GM19438 (cell line): ENCODE measurements around the gene NELFE.
"Not testable (repeated sequence)": the region's sequence is repeated elsewhere in the genome, so short reads cannot be mapped to it uniquely, and the experiment has no call there.

ENCODE experiments used
- ATAC-seq: cut with Tn5 transposase; IDR thresholded peaks from one replicate; pipeline ENCODE4 v1.9.1; 2021; ENCODE audit warnings: low read depth; ENCODE audit not compliant: unreplicated experiment

The NELFE gene

DNA sequence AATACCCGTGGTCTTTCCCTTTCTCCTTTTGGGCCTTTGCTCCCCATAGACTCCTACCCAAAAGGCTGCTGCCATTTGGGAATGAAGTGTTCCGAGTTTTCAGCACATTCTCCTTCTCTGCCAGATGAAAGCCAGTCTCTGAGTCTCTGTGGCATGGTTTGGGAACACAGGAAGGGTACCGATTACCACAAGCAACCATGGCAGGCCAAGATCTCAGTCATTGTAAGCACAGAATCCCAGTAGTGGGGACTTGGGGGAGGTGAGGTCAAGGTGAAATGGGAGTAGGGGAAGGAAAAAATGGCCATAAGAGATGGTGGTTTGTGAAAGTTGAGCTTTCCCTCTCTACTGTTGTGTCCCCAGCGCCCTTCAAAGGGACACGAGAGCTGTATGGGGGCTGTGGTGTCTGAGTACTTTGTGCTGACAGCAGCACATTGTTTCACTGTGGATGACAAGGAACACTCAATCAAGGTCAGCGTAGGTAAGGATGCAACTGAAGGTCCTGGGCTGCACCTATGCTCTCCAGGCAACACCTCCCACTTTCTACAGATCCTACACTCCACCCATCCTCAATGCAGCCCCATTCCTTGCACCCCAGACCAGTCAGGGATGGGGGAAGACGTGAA is 8.7 kb downstream of the NELFE start:
- ATAC-seq, result no peak

DNA sequence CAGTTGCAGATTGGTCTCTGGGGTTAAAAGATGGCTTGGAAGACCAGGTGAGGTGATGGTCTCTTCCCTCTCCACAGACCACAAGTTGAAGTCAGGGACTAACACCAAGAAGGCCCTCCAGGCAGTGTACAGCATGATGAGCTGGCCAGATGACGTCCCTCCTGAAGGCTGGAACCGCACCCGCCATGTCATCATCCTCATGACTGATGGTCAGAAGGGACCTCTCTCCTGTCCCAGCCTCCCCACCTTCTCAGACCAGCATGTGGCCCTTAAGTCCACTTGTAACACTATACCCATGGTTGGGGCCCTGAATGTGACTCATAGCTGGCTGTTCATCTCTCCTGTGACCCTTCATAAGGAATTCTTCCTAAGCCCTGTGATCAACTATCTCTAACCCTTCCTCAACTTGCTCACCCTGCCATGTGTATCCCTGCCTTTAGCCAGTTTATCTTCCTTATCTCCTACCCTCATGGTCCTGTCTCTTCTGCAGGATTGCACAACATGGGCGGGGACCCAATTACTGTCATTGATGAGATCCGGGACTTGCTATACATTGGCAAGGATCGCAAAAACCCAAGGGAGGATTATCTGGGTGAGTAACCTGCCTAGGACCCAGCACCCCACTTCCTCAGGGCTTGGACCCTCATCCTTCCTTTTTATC is 9.9 kb downstream of the NELFE start:
- no peak for ATAC-seq

DNA sequence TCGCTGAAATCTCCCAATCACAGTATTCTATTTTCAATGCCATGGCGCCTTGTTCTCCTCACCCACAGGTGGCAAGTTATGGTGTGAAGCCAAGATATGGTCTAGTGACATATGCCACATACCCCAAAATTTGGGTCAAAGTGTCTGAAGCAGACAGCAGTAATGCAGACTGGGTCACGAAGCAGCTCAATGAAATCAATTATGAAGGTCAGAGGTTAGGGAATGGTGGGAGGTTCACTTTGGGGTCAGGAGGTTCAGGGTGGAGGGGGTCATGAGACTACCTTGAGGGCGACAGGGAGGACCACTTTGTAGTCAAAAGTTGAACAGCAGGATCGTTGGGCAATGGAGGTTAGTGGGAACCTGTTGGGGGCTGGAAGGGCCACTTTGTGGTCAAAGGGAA is 10.5 kb downstream of the NELFE start:
- ATAC-seq, result no peak

DNA sequence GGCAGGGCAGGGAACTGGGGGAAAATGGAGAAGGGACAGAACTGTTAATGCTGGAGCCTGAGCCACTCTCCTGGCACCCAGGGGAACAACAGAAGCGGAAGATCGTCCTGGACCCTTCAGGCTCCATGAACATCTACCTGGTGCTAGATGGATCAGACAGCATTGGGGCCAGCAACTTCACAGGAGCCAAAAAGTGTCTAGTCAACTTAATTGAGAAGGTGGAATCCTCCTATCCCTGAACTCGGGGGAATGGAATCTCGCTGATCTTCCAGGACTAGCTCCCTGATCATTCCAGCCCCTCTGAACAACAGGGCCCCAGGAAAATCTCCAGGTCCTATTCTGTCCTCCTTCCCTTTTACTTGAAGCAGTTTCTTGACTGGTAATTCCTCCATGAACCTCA is 10.9 kb downstream of the NELFE start:
- no peak for ATAC-seq

DNA sequence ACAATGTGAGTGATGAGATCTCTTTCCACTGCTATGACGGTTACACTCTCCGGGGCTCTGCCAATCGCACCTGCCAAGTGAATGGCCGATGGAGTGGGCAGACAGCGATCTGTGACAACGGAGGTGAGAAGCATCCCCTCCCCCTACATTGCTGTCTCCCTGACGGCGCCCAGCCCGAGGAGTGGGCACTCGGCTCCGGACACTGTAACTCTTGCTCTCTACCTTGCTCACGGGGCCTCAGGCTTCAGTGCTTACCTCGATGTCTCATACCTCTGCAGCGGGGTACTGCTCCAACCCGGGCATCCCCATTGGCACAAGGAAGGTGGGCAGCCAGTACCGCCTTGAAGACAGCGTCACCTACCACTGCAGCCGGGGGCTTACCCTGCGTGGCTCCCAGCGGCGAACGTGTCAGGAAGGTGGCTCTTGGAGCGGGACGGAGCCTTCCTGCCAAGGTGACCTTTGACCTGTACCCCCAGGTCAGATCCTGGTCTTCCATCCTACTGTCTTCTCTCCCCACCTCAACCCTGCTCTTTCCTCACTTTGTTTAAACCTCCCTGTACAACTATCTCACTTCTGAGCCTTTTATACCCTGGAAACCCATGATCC is 11.6 kb downstream of the NELFE start:
- no peak for ATAC-seq

DNA sequence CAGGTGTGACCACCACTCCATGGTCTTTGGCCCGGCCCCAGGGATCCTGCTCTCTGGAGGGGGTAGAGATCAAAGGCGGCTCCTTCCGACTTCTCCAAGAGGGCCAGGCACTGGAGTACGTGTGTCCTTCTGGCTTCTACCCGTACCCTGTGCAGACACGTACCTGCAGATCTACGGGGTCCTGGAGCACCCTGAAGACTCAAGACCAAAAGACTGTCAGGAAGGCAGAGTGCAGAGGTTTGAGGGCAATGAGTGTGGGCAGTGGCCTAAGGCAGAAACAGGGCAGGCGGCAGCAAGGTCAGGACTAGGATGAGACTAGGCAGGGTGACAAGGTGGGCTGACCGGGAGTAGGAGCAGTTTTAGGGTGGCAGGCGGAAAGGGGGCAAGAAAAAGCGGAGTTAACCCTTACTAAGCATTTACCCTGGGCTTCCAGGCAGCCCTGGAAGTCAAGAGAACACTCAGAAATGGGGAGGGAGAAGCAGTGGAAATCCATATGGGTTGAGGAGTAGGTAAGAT is 12.3 kb downstream of the NELFE start:
- no peak for ATAC-seq

DNA sequence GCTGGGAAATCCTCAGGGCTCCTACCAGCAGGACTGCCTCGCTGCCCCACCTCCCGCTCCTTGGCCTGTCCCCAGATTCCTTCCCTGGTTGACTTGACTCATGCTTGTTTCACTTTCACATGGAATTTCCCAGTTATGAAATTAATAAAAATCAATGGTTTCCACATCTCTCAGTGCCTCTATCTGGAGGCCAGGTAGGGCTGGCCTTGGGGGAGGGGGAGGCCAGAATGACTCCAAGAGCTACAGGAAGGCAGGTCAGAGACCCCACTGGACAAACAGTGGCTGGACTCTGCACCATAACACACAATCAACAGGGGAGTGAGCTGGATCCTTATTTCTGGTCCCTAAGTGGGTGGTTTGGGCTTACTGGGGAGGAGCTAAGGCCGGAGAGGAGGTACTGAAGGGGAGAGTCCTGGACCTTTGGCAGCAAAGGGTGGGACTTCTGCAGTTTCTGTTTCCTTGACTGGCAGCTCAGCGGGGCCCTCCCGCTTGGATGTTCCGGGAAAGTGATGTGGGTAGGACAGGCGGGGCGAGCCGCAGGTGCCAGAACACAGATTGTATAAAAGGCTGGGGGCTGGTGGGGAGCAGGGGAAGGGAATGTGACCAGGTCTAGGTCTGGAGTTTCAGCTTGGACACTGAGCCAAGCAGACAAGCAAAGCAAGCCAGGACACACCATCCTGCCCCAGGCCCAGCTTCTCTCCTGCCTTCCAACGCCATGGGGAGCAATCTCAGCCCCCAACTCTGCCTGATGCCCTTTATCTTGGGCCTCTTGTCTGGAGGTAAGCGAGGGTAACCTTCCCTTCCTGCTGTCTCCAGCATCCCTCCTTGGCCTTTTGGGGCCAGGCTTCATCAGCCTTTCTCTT is 13.0 kb downstream of the NELFE start, which contains the start of gene CFB:
CFB (plus strand) TSS at position 589 of the 863 bp plus-strand sequence; CDS start at position 716, 127 bp downstream.
- no peak for ATAC-seq

DNA sequence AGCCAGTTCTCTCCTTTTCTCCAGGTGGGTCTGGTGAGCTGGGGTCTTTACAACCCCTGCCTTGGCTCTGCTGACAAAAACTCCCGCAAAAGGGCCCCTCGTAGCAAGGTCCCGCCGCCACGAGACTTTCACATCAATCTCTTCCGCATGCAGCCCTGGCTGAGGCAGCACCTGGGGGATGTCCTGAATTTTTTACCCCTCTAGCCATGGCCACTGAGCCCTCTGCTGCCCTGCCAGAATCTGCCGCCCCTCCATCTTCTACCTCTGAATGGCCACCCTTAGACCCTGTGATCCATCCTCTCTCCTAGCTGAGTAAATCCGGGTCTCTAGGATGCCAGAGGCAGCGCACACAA is 13.6 kb downstream of the NELFE start:
- ATAC-seq, result no peak

DNA sequence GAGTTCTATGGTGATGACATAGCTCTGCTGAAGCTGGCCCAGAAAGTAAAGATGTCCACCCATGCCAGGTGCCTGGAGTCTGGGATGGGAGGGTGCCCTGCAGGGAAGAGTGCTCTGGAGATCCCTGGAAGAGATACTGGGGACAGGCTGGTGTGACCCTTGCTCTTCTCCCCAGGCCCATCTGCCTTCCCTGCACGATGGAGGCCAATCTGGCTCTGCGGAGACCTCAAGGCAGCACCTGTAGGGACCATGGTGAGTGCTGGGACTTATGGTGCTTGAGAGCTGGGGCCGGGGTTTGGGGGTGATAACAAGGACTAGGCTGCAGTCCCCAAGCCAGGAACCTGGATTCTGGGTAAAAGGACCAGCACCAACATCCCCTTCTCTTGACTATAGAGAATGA is 15.0 kb downstream of the NELFE start:
- no peak for ATAC-seq

DNA sequence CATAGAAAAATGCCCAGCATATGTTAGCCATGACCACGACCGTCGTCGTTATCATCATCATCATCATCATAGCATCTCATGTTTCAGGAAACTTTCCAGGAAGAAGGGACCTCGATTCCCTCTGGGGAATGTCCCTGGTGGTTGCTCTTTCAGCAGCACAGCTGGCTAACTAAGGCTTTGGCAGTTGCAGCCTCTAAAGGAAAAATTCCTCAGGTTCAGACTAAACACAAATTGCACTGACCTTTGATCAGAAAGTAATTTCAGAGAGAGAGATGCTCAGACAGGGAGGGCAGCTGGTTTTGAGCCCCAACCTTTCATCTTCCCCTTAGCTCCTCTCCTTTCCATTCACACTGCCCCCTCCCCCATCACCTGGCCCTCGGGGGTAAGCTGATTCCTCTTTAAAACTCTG is 18.5 kb downstream of the NELFE start:
- ATAC-seq, result no peak

DNA sequence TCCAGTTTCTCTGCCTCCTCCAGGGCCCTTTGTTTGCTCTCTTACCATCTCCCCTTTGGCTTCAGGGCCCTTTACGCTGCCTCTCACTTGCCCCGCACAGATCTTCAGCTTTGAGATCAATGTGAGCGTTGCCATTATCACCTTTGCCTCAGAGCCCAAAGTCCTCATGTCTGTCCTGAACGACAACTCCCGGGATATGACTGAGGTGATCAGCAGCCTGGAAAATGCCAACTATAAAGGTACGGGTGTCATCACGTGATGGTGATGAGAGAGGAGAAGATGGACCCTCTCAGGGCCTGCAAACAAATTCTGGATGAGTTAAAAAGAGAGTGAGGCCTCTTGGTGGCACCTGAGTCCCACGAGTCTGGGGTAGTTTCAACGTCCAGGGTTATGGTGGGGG is 22.9 kb downstream of the NELFE start:
- no peak for ATAC-seq

DNA sequence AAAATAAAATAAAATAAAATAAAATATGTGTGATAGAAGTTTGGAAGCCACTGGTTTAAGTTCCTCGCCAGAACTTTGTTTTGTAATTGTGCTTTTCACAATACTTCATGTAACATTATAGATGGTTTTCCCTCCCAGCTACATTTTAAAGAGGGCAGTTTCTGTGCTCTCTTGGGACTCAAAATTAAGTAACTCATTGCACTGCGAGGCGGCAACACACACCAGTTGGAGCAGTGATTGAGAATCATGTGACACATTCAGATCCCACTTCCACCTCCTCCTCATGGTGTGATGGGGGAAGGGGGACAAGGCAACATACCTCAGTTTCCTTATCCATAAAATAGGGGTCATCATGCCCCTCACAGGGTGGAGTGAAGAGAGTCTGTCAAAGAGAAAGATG is 23.8 kb downstream of the NELFE start:
- no peak for ATAC-seq

DNA sequence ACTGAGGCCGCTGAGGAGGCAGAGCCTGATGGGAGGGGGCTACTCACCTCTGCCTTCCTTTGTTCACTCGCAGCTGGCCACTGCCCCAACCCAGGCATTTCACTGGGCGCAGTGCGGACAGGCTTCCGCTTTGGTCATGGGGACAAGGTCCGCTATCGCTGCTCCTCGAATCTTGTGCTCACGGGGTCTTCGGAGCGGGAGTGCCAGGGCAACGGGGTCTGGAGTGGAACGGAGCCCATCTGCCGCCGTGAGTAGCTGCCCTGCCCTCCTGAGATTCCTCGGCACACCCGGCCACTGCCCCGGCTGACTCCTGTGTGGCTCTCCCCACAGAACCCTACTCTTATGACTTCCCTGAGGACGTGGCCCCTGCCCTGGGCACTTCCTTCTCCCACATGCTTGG is 25.2 kb downstream of the NELFE start:
- no peak for ATAC-seq

DNA sequence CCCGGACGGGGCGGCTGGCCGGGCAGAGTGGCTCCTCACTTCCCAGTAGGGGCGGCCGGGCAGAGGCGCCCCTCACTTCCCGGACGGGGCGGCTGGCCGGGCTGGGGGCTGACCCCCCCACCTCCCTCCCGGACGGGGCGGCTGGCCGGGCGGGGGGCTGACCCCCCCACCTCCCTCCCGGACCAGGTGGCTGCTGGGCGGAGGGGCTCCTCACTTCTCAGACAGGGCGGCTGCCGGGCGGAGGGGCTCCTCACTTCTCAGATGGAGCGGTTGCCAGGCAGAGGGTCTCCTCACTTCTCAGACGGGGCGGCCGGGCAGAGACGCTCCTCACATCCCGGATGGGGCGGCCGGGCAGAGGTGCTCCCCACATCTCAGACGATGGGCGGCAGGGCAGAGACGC is 26.6 kb downstream of the NELFE start:
- not testable (repeated sequence) for ATAC-seq

DNA sequence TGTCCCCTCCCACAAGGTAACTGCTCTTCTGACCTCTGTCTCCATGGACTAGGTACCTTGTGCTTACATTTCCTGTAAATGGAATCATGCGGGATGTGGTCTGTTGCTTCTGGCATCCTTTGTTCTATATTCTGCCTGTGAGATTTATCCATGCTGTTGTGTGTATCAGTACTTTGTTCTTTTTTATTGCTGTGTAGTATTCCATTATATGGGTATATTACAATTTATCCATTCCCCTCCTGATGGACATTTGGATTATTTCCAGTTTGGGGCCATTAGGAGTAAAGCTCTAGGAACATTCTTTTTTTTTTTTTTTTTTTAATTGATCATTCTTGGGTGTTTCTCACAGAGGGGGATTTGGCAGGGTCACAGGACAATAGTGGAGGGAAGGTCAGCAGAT is 27.8 kb downstream of the NELFE start:
- no peak for ATAC-seq

DNA sequence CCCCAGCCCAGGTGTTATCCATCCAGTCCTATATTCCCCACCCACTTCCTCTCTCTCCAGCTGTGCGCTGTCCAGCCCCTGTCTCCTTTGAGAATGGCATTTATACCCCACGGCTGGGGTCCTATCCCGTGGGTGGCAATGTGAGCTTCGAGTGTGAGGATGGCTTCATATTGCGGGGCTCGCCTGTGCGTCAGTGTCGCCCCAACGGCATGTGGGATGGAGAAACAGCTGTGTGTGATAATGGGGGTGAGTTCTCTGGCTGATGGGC is 30.2 kb downstream of the NELFE start:
- no peak for ATAC-seq

DNA sequence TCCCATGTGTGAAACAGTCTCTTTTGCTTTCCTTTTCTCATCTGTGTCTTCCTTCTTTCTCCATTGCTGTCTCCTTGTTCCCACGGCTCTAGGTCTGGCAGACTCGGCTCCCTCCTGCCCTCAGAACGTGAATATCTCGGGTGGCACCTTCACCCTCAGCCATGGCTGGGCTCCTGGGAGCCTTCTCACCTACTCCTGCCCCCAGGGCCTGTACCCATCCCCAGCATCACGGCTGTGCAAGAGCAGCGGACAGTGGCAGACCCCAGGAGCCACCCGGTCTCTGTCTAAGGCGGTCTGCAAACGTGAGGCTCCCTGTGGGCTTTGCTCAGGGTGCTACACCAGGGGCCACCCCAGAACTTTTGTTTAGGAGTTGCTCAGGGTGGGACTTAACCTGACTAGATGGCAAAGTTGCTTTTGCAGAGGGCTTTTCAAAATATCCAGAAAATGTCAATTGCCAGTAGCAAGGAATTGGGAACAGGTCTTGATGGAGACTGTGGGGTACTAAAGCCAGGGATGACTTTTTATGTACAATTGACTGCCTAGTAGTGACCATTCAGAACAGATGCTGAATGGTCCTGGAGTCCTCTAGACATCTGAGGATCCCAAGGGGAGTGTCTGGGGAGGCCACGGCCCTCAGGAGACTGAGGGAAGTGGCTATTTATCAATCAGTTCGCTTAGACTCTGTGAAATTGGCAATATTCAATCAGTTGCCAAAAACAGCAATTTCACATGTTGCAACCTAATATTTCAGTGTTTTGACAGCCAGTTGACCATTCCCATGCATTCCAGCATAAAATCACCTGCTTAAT is 30.7 kb downstream of the NELFE start:
- ATAC-seq, result no peak

DNA sequence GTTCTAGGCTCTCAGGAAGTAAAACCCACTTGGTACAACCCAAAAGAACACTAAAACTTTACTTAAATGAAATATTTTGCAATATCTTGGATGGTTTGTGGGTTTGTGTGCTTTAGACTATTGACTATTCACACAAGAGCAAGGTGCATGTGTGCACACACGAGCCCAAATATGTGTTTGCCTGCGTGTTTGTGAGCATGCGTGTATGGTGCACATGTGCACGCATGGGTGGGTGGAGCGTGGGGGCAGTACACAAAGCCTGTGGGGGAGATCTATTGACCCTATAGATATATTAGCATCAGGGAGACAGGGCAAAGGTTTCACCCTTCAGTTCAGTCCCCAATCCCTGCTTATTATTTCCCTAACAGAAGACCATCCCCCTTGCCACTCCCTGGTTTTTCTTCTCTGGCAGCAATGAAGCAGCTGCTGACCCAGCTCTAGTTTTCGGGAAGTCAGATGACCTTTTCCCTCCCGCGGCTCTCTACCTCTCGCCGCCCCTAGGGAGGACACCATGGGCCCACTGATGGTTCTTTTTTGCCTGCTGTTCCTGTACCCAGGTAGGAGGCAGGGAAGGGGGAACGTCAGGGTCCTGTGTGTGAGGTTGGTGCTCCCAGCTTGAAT is 31.4 kb downstream of the NELFE start, which contains the start of gene C2:
C2 (plus strand) TSS at position 476 of the 621 bp plus-strand sequence; CDS start at position 512, 36 bp downstream.
- no peak for ATAC-seq

DNA sequence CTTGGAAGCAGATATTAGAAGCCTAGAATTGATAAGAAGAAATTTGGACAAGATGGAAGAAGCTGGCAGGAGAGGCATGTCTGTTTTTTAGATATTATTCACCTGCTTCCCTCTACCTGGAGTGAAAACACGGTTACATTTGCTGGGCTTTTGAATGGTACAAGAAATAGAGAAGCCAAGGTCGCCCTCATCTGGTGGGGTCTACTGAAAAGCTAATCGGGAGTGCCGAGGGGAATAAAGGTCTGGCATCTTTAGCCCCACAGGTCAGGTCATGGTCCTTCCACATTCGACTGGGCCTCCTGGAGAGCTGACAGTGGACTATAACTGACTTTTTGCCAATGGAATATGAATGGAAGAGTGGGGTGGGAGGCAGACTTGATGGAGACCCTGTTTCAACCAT is 35.8 kb downstream of the NELFE start:
- no peak for ATAC-seq

DNA sequence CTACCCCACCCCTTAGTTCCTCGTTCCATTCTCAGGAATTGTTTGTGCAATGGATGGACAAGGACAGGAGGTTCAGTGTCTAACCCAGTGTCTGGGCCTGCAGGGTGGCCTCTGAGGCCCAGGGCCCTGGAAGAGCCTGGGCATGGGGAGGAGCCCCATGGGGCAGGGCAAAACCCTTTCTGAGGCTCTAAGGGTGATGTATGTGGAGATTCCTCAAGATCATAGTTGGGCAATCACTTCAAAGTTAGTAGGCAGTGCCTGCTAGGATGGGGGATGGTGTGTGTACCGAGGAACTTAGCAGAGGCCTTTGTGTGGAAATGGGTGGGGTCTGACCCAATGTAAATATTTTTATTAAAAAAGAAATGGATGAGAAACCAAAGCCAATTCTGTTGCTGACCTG is 38.0 kb downstream of the NELFE start:
- ATAC-seq, result no peak
